ENCODE results near the gene RPS6KA2.
A peak's percentile ranks its signal among the peaks of the same experiment; 100 is the strongest.

Gene RPS6KA2

DNA sequence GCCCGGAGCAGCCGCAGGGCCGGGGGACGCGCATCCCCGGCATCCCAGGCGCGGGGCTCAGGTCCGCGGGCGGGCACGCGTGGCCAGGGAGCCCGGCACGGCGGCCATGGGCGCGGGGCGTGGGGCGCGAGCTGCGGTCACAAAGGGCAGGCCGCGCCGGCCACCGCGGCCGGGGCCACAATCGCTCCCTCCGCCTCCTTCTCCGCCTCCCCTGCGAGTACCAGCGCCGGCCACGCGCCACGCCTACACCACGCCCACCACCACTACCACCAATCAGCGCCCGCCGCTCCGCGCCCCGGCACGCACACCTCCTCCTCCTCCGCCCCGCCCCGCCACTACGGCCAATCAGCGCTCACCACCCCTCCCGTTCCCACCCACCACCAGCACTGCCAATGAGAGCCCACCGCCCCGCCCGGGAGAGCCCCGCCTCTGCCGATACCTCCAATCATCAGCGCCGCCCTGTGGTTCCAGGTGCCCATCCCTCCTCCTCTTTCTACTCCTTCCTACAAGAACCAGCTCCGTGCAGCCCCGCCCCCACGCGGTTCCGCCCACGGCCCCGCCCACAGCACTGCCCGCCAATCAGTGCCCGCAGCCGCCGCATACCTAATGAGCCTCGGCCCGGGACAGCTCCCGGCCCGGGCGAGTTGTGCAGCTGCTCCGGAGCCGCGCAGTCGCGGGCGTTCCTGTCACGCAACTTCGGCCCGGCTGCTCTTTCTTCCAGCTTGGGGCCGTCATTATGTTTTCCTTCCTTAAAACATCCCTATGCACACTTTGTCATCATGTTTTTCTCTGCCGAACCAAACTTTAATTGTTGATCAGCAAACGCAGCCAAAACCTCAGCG, at the start of gene RPS6KA2:
Gene RPS6KA2 (minus strand): TSS at position 219 of the 842 bp plus-strand sequence. CDS start 232 bp downstream, outside the sequence.
- peak; percentile 99 to 100 (median 100) for DNase-seq (ENCODE audit: low read depth in 3 of 3, low spot score in 1 of 3)

GRCh38 chr6:166676270-166676860, 49.3 kb upstream of the RPS6KA2 start:
- no peak for DNase-seq (ENCODE audit: low read depth in 3 of 3, low spot score in 1 of 3)

DNA sequence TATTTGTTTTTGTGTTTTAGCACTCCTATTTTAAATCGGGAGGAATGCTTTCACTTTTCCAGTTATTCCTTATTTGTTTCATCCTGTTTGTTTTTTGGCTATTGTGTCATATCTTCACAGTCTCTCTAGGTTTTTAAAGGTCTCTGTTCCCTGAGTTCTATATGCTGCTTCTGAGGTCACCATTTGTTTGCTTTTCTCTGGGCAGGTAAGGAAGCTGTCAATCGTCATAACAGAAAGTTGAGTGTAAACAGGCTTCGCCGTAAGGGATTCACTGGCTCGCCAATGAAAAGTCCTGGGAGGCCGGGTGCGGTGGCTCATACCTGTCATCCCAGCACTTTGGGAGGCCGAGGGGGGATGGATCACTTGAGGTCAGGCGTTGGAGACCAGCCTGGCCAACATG, 48.7 kb upstream of the RPS6KA2 start:
- no peak for DNase-seq (ENCODE audit: low read depth in 3 of 3, low spot score in 1 of 3)

DNA sequence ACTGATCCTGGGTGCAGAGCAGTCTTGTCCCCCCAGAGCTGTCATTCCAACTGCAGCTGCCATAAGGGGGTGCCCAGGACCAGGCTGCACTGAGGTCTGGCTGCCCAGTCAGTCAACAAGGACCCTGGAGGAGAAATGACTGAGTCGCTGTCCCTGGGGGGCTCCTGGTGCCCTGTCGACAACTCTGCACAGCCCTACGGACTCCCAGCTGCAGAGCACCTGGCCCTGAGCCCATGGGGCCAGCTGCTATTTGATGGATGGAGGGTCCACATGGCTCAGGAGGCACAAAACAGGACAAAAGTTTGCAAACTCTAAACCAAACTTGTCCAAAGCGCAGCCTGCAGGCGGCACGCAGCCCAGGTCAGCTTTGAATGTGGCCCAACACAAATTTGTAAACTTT, 46.3 kb upstream of the RPS6KA2 start:
- no peak for DNase-seq (ENCODE audit: low read depth in 3 of 3, low spot score in 1 of 3)

DNA sequence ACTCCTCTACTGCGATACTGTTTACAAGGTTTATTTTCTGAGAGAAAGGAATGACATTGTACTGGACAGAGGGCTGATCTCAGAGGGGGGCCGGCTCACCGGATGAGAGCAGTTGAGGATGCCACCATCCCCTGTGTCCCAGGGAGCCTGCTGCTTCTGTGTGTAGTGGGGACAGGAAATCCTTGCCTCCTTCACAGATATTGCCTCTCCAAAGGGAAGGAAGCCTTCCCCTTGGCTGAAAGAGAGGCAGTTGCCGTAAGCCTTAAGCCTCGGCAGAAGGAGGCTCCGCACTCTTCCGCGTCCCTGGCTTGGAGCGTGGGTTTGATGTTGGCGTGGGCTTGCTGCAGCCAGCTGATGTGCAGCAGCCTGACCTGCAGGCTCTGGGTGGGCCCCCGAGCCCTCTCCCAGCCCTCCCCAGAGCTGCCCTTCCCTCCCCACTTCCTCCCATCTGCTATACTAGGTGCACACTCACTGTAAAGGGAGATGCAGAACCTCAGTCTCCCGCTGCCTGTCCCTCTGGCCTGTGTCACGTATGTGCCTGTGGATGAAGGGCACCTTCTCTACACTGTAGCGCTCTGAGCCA, 45.7 kb upstream of the RPS6KA2 start:
- no peak for DNase-seq (ENCODE audit: low read depth in 3 of 3, low spot score in 1 of 3)

DNA sequence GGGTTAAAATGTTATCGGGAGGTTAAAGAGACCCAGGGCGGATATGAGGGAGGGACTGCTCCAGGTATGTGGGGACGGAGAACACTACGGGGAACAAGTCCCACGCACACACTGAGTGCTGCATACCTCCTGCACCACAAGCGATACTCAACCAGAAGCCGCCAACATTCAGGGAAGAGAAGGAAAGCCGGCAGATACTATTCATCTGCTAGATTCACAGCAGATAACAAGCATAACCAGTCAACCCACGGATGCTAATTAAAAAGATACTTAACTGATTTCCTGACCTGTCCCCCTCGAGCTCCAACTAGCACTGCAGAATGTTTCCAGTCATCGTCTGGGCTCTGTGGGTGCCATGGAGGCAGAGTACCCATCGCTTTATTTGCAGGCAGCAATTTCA, 45.1 kb upstream of the RPS6KA2 start:
- DNase-seq (ENCODE audit: low read depth in 3 of 3, low spot score in 1 of 3): no peak

DNA sequence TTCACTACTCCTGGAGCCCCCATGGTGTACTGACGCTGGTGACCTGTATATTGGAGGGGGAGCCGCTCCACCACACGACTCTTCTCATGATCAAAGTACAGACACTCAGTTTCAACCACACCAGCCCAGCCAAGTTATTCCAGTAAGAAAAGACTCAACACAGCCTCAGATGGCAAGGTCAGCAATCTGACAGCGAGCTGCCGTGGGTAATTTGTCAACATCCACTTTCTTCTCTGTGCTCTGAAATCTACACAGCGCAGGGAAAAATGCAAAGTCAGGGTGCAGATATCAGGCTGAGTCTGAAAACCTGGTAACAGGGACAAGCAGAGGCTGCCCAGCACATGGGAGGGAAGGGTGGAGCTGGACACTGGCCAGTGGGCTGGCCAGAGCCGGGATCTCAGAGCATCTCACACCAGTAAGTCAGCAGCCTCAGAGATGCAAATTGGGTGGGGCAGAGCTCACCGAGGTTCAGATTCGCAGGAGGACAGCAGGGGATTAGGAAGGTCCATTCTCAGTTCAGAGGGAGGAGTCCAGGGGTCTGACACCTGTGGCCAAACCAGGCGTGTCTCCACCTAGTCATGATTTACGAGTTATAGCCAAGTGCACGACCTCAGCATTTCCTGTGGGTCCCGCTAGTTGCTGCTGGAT, 44.5 kb upstream of the RPS6KA2 start:
- DNase-seq (ENCODE audit: low read depth in 3 of 3, low spot score in 1 of 3): no peak

GRCh38 chr6:166670894-166671293, 43.8 kb upstream of the RPS6KA2 start:
- DNase-seq (ENCODE audit: low read depth in 3 of 3, low spot score in 1 of 3): no peak

DNA sequence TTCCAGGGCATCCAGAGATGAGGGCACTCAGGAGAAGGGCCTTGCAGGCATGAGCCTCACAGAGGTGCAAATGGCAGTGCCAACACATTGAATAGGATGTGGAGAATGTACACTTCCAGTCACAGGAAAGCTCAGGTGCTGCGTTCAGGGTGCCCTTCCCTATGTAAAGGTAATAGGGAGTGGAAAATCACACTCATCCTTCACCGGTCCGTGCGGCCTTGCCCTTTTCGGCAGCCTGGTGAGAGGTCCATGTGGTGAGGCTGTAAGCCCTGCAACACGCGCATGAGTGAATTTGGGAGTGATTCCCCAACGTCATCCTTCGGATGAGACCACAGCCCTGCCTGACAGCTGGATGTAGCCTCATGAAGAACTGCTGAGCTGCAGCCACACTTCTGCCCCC, 43.0 kb upstream of the RPS6KA2 start:
- DNase-seq (ENCODE audit: low read depth in 3 of 3, low spot score in 1 of 3): no peak

DNA sequence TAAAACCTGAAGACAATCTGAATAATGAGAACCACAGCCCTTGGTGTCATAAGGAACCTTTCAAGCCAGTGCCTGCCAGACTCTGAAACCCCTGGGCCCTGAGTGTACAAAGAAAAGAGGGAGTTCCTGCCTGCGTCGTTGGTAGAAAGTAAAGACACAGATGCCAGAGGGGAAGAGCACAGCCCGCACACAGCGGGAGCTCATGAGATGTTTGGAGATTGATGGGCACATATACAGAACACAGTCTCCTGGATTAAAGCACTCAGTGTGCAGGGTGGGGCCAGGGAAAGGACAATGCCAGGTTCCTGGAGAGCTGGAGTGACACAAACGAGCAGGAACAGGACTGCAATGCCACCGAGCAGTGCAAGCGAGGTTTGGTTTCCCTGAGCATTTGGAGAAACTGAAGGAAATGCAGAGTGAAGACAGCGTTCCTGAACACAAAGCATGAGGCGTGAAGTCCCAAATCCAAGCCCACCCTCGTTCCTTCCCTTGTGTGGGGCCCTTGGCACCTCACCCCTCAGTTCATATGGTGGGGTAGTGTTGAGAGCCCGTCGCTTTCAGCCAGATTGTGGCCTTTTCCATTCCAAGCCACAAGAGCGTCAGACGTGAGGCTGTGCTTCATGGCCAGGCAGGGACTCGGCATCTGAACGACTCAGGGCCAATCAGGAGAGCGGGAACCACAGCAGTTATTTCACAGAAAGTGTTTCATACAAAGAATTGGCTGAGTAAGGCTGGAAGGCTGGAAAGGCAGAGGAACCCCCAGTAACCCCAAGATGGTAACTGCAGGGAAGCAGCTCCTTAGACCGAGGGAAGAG, 41.0 kb upstream of the RPS6KA2 start:
- DNase-seq (ENCODE audit: low read depth in 3 of 3, low spot score in 1 of 3): no peak

DNA sequence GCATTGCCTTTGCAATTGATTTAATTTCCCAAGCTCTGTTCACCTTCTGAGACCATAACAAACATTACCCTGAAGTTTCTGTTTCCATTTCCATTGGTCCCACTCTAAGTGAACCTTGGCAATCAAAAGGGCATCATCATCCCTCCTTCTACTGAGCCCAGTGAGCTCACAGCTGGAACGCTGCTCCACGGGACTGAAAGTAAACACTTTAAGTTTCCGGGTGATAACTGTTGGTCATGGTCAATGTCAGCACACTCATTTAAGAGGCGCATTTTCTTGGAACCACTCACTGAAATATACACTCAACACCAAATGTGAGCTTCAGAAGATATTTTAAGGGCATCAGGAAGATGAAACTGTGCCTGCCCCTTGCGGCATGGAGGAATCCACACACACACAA, 37.1 kb upstream of the RPS6KA2 start:
- no peak for DNase-seq (ENCODE audit: low read depth in 3 of 3, low spot score in 1 of 3)

- no peak for DNase-seq (ENCODE audit: low read depth in 3 of 3, low spot score in 1 of 3)
Observed at GRCh38 chr6:166663568-166663967, 36.5 kb upstream of the RPS6KA2 start.

DNA sequence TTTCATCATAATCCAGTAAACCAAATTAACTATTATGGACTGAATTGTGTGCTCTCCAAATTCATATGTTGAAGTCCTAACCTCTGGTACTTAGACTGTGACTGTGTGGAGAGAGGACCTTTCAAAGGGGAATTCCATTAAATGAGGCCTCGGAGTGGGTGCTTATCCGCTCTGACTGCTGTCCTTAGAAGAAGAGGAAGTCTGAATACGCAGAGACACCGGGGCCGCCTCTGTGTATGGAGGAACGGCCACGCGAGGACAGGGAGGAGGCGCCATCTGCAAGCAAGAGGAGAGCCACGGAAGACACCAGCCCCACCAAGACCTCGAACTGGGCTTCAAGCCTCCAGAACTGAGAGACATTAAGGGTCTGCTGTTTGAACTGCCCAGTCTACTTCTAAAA, 35.6 kb upstream of the RPS6KA2 start:
- DNase-seq (ENCODE audit: low read depth in 3 of 3, low spot score in 1 of 3): no peak

GRCh38 chr6:166661327-166662085, 34.5 kb upstream of the RPS6KA2 start:
- DNase-seq (ENCODE audit: low read depth in 3 of 3, low spot score in 1 of 3): no peak

- no peak for DNase-seq (ENCODE audit: low read depth in 3 of 3, low spot score in 1 of 3)
Observed at GRCh38 chr6:166660157-166660688, 33.2 kb upstream of the RPS6KA2 start.

- no peak for DNase-seq (ENCODE audit: low read depth in 3 of 3, low spot score in 1 of 3)
Observed at GRCh38 chr6:166659581-166659980, 32.5 kb upstream of the RPS6KA2 start.

GRCh38 chr6:166658792-166659150, 31.7 kb upstream of the RPS6KA2 start:
- no peak for DNase-seq (ENCODE audit: low read depth in 3 of 3, low spot score in 1 of 3)

GRCh38 chr6:166658115-166658791, 31.2 kb upstream of the RPS6KA2 start:
- DNase-seq (ENCODE audit: low read depth in 3 of 3, low spot score in 1 of 3): no peak

- no peak for DNase-seq (ENCODE audit: low read depth in 3 of 3, low spot score in 1 of 3)
Observed at GRCh38 chr6:166657531-166657930, 30.5 kb upstream of the RPS6KA2 start.

All from stimulated activated CD4-positive, alpha-beta T cell treated with anti-CD3 and anti-CD28 coated beads, TNF-alpha, amount 100 ng/mL, for 1 hour (primary cell).